DND-41 (cell line): Measurements from ENCODE around the gene PLEK2.

Experiments
- CTCF ChIP-seq: IDR thresholded peaks from 2 replicates; pipeline ENCODE4 v1.5.1; 2012; ENCODE audit warnings: borderline replicate concordance, low read length, moderate library complexity, mild to moderate bottlenecking; ENCODE audit not compliant: poor library complexity, severe bottlenecking; ENCODE audit errors: extremely low read depth
- EZH2 ChIP-seq: IDR thresholded peaks from 3 replicates; pipeline ENCODE4 v1.6.1; 2012; ENCODE audit warnings: borderline replicate concordance, low read depth, mild to moderate bottlenecking, moderate library complexity, low read length, inconsistent platforms; ENCODE audit not compliant: severe bottlenecking

- TF ChIP-seq EZH2 (no peak), CTCF (no peak)
Measured at GRCh38 chr14:67391268-67391667, 20.7 kb downstream of the PLEK2 start.
